Fibroblast of lung (primary cell): ENCODE data around the gene ABL1. TPM values are rescaled to one million over a fixed set of nuclear protein-coding genes. Genes with fewer than 3 reads are reported as not detected.

ENCODE experiments used
- DNase-seq, 2 donors: peaks; one replicate each; pipeline versions ENCODE4 v3.0.0 to v3.0.0-alpha.2; 2010; ENCODE audit warnings: low read depth in 2 of 2
- H2AFZ ChIP-seq: 2 replicates; pipeline ENCODE4 v1.5.1; 2012; ENCODE audit warnings: low read length, control low read depth, inconsistent platforms
- H3K27ac ChIP-seq: 2 replicates; pipeline ENCODE4 v1.5.1; 2011; ENCODE audit warnings: low read length, control low read depth; ENCODE audit not compliant: insufficient read depth
- H3K27me3 ChIP-seq: 2 replicates; pipeline ENCODE4 v1.5.1; 2011; ENCODE audit warnings: mild to moderate bottlenecking, low read length; ENCODE audit not compliant: control insufficient read depth, insufficient read depth
- H3K36me3 ChIP-seq: 2 replicates; pipeline ENCODE4 v1.5.1; 2011; ENCODE audit warnings: low read length; ENCODE audit not compliant: control insufficient read depth, insufficient read depth
- H3K4me1 ChIP-seq: 2 replicates; pipeline ENCODE4 v1.5.1; 2011; ENCODE audit warnings: low read length; ENCODE audit not compliant: control insufficient read depth, insufficient read depth; ENCODE audit errors: extremely low read depth
- H3K4me2 ChIP-seq: 2 replicates; pipeline ENCODE4 v1.5.1; 2011; ENCODE audit warnings: low read length, control low read depth; ENCODE audit not compliant: insufficient read depth; ENCODE audit errors: extremely low read depth
- H3K4me3 ChIP-seq, 4 experiments: fragments of 200-600 bp in 1 of 4; sonication (generic) in 1 of 4; replicated peaks in 1 of 4; 2 replicates each; pipeline ENCODE4 v1.5.1; 2011 to 2016; ENCODE audit warnings: low read length in 4 of 4, low read depth in 3 of 4, mild to moderate bottlenecking in 3 of 4, control low read depth in 2 of 4, inconsistent platforms in 1 of 4, mixed read lengths in 1 of 4; ENCODE audit not compliant: insufficient read depth in 1 of 4; ENCODE audit errors: control extremely low read depth in 1 of 4
- H3K79me2 ChIP-seq: 2 replicates; pipeline ENCODE4 v1.5.1; 2012; ENCODE audit warnings: mild to moderate bottlenecking, low read length, inconsistent platforms; ENCODE audit not compliant: control insufficient read depth, insufficient read depth
- H3K9ac ChIP-seq: 2 replicates; pipeline ENCODE4 v1.5.1; 2011; ENCODE audit warnings: mild to moderate bottlenecking, low read length, control low read depth; ENCODE audit not compliant: insufficient read depth
- H3K9me3 ChIP-seq: 2 replicates; pipeline ENCODE4 v1.5.1; 2012; ENCODE audit warnings: low read depth, low read length; ENCODE audit not compliant: control insufficient read depth, insufficient read depth
- H4K20me1 ChIP-seq: 2 replicates; pipeline ENCODE4 v1.5.1; 2011; ENCODE audit warnings: low read length; ENCODE audit not compliant: control insufficient read depth, insufficient read depth; ENCODE audit errors: extremely low read depth
- EZH2 ChIP-seq: IDR thresholded peaks from 2 replicates; pipeline ENCODE4 v1.5.1; 2012; ENCODE audit warnings: low read length, control low read depth, mild to moderate bottlenecking; ENCODE audit errors: missing control alignments
- polyA plus RNA-seq, 2 donors: library from polyadenylated mRNA; depleted of rRNA in 1 of 2; stranded (reverse) in 1 of 2; unstranded in 1 of 2; fragments of >200 nt; gene quantifications; 2 replicates each; pipeline ENCODE4 v1.2.1, GENCODE V29; 2011 to 2012; ENCODE audit warnings: missing spikeins in 1 of 2
- total RNA-seq: library from RNA; depleted of rRNA; stranded (reverse); fragments of >200 nt; gene quantifications from 2 replicates; pipeline ENCODE4 v1.2.1, GENCODE V29; 2014
- TF ChIP-seq, protein P1 (sequence below), 2 donors: IDR thresholded peaks in 1 of 2; conservative IDR thresholded peaks in 1 of 2; 1 replicate in 1 of 2; 2 replicates in 1 of 2; pipeline ENCODE4 v1.5.1; 2011 to 2012; ENCODE audit warnings: low read length in 2 of 2, control low read depth in 1 of 2, inconsistent platforms in 1 of 2, low read depth in 1 of 2, mild to moderate bottlenecking in 1 of 2

Gene ABL1
- total and polyA plus RNA-seq, 2 donors (not counting 1 experiment from before 2014, with no cell fraction given): 46.6 to 65.4 TPM

DNA sequence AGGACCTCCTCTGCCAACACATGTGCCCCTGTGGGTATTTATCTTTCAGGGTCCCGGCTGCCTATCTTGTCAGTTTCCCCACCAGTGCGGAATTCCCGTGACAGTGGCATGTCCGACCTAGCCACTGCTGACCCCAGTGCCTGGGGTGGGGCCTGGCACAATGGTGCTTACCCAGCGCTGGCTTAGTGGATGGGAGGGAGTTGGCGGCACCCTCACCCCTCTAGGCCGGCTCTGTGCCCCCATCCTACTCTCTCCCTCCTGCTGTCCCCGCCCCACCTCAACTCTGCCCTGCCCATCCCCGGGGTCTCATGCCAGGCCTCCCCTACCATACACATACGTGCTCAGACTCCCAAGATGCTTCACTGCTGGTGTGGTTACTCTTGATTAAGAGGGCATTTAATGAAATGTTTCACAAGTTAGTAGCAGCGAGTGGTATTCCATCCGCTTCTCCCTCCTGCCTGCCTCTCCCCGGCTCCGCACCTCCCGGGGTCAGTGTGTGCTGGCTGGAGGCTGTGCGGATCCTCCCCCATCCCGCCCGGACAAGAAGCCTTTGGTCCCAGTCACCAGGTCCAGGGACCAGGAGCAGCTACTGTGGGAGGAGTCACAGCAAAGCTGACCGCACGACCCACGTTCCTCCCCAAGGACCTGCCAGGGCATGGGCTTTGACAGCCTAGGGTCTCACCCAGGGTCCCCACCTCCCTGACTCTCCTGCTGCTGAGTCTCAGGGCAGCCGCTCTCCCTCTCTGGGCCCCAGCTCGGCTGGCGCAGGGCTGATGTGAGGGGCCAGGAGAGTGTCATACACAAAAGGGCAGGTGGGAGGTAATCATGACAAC, 71.1 kb downstream of the ABL1 start:
- no peak for DNase-seq
- Histone ChIP-seq H3K79me2 (no peaks in the 10 kb centered on the region), H3K4me2 (no peak overlapping the region), H2AFZ (no peak overlapping the region), H3K9me3 (no peaks in the 10 kb centered on the region), H3K9ac (no peak overlapping the region), H3K36me3 (no peaks in the 10 kb centered on the region), H3K27me3 (no peaks in the 10 kb centered on the region), H4K20me1 (no peaks in the 10 kb centered on the region), H3K4me3 (no peak overlapping the region), H3K27ac (no peak overlapping the region), H3K4me1 (no peaks in the 10 kb centered on the region)
- TF ChIP-seq, protein P1, sequence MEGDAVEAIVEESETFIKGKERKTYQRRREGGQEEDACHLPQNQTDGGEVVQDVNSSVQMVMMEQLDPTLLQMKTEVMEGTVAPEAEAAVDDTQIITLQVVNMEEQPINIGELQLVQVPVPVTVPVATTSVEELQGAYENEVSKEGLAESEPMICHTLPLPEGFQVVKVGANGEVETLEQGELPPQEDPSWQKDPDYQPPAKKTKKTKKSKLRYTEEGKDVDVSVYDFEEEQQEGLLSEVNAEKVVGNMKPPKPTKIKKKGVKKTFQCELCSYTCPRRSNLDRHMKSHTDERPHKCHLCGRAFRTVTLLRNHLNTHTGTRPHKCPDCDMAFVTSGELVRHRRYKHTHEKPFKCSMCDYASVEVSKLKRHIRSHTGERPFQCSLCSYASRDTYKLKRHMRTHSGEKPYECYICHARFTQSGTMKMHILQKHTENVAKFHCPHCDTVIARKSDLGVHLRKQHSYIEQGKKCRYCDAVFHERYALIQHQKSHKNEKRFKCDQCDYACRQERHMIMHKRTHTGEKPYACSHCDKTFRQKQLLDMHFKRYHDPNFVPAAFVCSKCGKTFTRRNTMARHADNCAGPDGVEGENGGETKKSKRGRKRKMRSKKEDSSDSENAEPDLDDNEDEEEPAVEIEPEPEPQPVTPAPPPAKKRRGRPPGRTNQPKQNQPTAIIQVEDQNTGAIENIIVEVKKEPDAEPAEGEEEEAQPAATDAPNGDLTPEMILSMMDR (conservative IDR thresholded peaks at IDR 0.05 in 1 of 2, IDR thresholded peaks at IDR 0.05 in 1 of 2; ENCODE audit: low read depth in 1 of 2, low read length in 2 of 2): no peak
- TF ChIP-seq EZH2: no peak

DNA sequence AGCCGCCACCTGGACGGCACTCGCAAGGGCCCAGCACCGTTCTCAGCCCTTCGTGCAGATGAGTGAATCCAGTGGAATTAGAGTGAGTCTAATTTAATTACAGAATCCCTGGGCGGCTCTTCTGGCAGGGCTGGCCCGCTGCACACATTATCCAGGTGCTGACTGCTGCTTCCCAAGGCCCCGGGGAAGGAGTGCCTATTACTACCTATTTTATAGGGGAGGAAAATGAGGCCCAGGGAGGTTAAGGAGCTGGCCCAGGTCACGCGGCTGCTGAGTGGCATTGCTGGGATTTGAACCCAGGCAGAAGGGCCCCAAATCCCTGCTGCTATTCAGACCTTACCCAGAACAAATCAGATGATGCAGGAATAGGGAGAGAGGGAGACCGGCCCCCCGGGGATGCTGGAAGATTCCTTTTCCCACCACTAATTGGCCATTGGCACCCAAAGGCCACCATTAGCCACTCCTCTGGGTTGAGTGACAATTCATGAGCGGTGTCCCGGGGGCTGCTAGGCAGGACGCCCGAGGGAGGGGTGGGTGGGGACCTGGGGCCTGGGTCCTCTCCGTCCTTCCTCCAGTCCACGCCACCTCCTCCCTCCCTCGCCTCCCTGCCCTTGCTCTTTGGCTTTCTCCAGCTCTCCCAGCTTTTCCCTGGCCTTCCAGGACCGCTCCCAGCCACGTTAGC, 71.8 kb downstream of the ABL1 start:
- Histone ChIP-seq H3K79me2 (no peaks in the 10 kb centered on the region), H3K27ac (no peak overlapping the region), H3K4me2 (no peak overlapping the region), H2AFZ (no peak overlapping the region), H4K20me1 (no peaks in the 10 kb centered on the region), H3K27me3 (no peaks in the 10 kb centered on the region), H3K36me3 (no peaks in the 10 kb centered on the region), H3K4me1 (no peaks in the 10 kb centered on the region), H3K9ac (no peak overlapping the region), H3K4me3 (no peak overlapping the region), H3K9me3 (no peaks in the 10 kb centered on the region)
- no peak for DNase-seq
- TF ChIP-seq, protein P1 (conservative IDR thresholded peaks at IDR 0.05 in 1 of 2, IDR thresholded peaks at IDR 0.05 in 1 of 2; ENCODE audit: low read depth in 1 of 2, low read length in 2 of 2): no peak
- no peak for TF ChIP-seq EZH2

DNA sequence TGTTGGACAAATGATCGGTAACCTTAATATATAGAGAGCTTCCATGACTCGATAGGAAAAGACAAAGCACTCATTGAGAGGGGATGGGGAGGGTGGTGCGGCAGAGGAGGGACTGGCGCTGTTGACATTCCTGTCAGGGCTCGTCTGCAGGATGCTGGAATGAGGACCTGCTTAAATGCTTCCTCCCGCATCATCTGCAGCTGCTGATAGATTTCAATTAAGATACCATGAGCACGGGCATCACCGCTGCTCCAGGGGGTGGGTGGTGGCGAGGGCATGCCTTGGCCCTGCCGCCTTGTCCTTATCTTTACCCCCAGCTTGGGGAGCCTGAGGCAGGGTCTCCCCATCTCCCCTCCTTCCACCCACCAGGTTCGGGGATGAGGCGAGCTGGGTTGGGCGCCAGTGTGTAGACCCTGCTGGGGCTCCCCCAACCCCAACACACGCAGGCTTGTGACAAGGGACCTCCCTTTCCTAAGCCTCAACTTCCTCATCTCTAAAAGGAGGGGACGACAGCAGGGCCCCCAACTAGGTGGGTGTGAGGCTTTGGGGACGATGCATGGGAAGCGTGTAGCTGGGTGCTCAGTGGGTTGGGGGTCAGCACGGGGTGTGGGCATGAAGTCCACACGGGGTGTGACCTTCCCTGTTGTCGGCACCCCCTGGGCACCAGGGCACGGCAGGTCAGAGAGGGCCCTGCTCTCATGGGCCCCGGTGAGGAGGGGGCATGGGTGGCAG, 73.3 kb downstream of the ABL1 start:
- Histone ChIP-seq H3K27ac (no peak overlapping the region), H3K36me3 (no peaks in the 10 kb centered on the region), H3K79me2 (no peaks in the 10 kb centered on the region), H2AFZ (no peak overlapping the region), H3K9ac (no peak overlapping the region), H3K4me2 (no peak overlapping the region), H3K27me3 (no peaks in the 10 kb centered on the region), H4K20me1 (no peaks in the 10 kb centered on the region), H3K4me3 (no peak overlapping the region), H3K4me1 (peaks cover 8% of the 10 kb centered on the region), H3K9me3 (no peaks in the 10 kb centered on the region)
- TF ChIP-seq, protein P1 (conservative IDR thresholded peaks at IDR 0.05 in 1 of 2, IDR thresholded peaks at IDR 0.05 in 1 of 2; ENCODE audit: low read depth in 1 of 2, low read length in 2 of 2): no peak
- TF ChIP-seq EZH2: no peak
- DNase-seq: no peak
